GM19455 (cell line): ENCODE measurements around the gene ZC3H10.
"Not testable (repeated sequence)": the region's sequence is repeated elsewhere in the genome, so short reads cannot be mapped to it uniquely, and the experiment has no call there.

Experiments
- ATAC-seq: cut with Tn5 transposase; IDR thresholded peaks from one replicate; pipeline ENCODE4 v1.9.1; 2021; ENCODE audit not compliant: unreplicated experiment

Gene ZC3H10

DNA sequence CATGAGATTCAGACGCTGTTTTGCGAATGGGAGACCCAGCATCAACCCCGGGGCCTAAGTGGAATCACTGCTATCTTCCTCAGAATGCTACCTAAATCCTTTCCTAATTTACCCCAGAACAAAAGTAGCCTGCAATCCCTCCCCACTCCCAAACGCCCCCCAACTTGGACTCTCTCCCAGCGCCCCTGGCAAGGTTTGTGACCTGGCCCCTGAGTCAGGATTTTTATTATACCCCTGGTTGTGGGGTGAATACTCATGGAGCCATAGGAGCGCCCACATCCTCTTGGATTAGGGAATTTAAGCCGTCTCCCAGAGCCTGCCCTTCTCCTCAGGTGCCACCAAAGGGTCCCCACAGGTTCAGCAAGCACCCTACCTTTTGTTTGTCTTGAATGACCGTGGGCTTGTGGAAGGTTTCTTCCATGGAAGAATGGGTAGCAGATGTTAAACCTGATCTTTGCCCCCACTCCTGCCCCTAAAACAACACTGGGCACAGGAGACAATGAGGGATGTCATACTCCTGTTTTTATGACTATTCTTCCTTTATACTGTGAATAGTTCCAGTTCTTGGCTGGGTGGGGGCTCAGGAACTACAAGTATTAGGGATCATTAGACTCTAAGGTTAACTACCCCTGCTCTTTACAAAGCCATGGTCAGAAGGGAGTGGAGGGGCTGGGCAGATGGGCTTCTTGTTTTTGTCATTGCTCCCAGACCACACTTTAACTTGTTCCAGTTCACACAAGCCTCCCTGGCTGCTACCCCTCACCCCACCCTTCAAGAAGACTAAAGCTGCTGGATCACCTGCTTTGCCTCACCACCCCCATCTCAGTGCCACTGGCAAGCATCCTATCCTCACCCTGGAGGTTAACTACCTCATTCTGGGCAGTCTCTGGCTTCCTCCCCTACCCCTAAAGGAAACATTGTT is 35.0 kb downstream of the ZC3H10 start:
- no peak for ATAC-seq

DNA sequence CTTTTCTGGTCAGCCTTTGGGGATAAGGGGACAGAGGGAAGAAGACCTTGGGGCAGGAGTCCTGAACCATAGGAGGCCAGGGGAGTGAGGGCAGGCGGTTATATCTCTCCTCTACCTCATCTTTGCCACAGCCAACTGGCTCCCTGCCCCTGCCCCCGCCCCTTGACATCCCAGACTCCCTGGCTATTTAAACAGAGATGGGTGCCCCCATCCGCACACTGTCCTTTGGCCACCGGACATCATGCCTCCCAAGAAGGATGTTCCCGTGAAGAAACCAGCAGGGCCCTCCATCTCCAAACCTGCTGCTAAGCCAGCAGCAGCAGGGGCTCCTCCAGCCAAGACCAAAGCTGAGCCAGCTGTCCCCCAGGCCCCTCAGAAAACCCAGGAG is 35.6 kb downstream of the ZC3H10 start:
- no peak for ATAC-seq

DNA sequence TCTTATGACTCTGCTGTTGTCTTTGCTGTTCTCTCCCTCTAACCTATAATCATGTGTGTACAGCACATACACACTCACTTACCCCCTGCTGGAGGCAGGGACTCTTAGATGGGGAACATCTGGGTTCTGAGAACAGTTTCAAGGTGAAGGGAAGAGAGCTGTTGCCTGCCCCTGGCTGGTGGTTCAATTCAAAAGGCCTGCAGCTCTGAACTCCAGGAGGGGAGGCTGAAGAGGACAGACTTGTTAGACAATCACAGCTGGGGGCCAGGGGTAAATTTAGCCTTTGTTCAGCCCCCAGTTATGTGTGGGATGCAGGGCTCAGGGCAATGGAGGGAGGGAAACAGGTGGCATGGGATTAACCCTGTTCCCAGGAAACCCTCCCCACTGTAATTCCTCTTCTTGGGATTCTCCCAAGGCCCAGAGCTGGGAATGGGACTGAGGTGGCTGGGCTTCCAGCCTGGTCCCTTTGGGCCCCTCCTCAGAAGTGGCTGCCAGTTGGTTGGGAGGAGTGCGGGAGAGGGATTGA is 36.2 kb downstream of the ZC3H10 start:
- no peak for ATAC-seq

DNA sequence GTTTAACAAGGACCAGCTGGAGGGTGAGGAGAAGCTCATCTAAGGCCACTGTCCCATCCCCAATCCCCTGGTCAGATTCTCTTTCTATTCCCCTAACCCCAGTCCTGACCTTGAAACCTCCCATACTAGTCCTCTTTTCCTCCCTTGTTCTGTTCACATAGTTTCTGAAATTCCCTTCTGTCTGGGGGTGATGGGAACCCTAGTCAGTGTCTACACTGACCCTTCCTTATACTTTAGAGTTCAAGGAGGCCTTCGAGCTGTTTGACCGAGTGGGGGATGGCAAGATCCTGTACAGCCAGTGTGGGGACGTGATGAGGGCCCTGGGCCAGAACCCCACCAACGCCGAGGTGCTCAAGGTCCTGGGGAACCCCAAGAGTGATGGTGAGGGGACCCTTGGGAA is 36.8 kb downstream of the ZC3H10 start:
- no peak for ATAC-seq

DNA sequence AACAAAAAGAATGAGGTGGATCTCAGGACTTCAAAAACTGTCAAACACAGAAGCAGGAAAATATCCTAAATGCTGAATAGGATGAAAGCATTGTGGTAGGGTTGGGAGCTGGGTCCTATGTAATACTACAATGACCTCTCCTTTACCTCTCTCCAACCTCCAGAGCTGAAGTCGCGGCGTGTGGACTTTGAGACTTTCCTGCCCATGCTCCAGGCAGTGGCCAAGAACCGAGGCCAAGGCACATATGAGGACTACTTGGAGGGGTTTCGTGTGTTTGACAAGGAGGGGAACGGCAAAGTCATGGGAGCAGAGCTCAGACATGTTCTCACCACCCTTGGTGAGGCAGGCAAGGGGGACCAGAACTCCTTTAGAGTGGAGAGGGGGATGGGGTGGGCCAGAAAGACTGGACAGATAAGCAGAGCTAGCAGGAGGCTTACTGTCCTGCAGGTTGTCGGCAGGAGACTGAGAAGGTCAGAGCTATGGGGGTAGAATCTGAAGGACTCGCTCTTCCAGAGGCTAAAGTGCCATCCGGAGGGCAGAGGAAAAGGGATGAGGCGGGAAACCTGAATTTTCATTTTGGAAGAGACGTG is 37.3 kb downstream of the ZC3H10 start:
- ATAC-seq, result no peak

DNA sequence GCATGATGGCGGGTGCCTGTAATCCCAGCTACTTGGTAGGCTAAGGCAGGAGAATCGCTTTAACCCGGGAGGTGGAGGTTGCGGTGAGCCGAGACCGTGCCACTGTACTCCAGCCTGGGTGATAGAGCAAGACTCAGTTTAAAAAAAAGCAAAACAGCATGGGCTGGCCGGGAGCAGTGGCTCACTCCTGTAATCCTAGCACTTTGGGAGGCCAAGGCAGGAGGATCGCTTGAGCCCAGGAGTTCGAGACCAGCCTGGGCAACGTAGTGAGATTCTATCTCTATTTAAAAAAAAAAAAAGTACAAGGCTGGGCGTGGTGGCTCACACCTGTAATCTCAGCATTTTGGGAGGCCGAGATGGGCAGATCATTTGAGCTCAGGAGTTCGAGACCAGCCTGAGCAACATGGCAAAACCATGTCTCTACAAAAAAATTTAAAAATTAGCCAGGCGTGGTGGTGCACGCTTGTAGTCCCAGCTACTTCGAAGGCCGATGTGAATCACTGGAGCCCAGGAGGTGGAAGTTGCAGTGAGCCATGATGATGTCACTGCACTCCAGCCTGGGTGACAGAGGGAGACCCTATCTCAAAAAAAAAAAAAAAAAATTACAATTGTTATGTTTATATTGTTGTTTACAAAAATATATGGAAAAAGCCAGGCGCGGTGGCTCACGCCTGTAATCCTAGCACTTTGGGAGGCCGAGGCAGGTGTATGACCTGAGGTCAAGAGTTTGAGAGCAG is 38.6 kb downstream of the ZC3H10 start:
- ATAC-seq, result not testable (repeated sequence)

DNA sequence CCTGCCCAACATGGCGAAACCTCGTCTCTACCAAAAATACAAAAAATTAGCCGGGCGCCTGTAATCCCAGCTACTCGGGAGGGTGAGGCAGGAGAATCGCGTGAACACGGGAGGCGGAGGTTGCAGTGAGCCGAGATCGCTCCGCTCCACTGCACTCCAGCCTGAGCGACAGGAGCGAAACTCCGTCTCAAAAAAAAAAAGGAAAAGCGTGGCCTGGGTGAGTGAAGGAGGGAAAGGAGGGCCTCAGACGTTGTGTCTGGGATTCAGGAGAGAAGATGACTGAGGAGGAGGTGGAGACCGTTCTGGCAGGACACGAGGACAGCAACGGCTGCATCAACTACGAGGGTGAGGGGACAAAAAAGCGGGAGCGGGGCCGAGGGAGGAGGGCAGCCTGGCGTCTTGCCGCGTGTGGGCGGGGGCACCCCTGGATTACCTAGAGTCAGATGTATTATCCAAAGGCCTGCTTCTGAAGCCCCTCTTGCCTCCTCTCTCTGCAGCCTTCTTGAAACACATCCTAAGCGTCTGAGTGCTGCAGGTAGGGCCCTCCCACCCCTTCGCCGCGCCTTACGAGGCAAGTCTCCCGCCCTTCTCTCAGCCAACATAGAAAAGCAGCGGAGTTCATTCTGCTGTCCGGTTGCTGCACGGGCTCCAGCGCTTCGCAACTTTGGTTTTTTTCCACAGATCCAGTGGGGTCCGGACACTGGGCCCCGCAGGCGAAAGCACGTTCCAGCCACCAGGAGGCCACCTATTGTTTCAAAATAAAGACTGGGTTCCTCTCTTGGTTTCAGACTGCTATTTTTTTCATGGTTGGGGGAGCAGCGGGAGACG is 39.3 kb downstream of the ZC3H10 start:
- ATAC-seq, result no peak

DNA sequence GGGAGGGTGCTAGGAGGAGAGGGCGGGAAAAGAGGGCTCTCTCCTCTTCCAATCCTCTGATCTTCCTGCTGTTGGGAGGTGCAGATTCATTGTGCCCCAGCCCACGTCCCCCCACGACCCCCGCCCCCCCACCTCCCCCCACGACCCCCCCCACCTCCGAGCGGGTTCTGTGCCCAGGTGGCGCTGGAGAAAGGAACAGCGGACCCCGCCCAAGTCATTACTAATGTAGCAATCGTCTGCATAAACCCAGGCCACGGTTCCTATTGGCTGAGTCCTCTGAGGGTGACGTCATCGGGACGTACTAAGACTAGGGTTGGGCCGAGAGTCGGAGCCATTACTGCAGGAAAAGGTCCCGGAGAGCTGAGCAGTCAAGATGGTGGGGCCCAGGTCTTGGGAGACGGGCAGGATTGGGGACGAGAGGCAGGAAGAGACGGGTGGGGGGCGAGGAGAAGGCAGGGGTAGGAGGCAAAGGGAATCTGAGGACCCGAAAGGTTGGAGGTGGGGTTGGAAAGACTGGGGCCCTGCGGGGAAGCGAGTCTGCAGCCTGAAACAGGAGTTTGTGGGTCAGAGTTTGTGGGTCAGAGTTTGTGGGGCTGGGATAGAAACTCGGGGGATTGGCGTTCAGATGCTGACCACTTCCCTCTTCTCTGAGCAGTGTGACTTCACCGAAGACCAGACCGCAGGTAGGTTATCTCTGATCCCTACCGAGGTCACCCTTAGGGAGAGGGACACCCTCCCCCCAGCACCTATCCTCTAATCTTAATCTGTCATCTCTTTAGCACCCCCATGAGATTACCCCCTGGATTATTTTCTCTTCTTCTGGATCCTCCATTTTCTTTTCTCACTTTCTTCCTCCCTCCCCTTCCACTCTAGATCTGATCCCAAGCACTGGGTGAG is 40.2 kb downstream of the ZC3H10 start, which contains the start of gene MYL6:
Gene MYL6 (plus strand): TSS at position 331 of the 897 bp plus-strand sequence. CDS start 43 bp downstream, at position 374.
- ATAC-seq, result peak; percentile 80

DNA sequence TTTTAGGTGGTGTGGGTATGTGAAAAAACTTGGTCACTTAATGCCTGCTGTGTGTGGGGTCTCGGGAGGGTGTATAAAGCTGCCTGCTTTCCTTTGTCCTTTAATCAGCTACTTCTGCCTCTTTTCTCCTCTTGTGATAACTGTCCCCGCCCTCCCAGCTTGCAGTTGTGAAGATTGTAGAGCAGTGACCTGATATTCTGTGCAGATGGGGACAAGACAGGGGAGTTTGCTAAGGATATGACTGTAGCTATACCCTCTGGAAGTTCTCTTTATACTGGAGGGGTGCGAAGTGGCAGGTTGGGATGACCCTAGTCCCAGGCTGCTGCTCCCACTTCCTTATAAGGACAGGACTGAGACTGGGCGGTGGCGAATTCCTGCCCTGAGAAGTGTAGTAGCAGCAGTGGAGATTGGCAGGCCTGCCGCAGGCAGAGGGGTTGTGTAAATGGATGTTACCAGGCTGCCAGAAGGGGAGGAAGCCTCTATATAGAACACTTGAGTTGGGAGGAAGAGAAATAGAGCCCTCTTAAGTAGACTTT is 40.9 kb downstream of the ZC3H10 start:
- no peak for ATAC-seq

DNA sequence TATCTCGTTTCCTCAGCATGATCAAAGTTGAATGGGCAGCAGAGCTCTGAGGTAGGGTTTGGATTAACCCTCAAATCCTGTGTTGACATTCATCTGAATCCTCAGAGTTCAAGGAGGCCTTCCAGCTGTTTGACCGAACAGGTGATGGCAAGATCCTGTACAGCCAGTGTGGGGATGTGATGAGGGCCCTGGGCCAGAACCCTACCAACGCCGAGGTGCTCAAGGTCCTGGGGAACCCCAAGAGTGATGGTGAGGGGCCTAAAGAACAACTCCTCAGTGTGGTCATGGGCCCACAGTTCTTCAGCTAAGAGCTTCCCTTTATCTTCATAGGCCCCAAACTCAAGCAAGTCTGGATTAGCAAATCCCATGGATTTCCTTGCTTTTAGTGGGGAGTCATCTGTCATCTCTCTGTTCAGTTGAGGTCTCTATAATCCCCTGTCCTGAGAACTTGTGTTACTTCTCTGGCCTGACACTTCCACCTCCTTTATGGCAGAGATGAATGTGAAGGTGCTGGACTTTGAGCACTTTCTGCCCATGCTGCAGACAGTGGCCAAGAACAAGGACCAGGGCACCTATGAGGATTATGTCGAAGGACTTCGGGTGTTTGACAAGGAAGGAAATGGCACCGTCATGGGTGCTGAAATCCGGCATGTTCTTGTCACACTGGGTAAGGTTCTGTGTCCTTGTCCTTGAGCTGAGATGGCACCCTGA is 41.6 kb downstream of the ZC3H10 start:
- no peak for ATAC-seq

DNA sequence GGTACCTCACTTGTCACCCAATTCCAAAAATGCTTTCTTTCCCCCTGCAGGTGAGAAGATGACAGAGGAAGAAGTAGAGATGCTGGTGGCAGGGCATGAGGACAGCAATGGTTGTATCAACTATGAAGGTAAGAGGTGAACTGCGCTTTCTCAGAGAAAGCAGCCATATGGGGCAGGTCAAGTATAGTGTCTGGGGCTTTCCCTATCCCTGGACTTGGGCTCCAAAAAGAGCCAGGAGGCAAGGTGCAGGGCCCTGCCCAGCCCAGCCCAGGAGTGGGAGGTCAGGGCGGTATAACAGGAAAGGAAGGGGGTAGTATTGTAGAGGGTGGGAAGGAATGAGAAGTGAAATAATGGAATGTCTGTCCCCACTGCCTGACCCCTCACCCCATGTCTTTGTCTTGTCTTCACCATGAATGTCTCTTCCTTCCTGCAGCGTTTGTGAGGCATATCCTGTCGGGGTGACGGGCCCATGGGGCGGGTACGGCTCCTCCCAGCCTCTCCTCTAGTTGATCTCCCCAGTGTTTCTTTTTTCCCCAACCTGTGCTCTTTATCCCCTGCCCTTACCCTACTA is 42.2 kb downstream of the ZC3H10 start:
- ATAC-seq, result no peak

DNA sequence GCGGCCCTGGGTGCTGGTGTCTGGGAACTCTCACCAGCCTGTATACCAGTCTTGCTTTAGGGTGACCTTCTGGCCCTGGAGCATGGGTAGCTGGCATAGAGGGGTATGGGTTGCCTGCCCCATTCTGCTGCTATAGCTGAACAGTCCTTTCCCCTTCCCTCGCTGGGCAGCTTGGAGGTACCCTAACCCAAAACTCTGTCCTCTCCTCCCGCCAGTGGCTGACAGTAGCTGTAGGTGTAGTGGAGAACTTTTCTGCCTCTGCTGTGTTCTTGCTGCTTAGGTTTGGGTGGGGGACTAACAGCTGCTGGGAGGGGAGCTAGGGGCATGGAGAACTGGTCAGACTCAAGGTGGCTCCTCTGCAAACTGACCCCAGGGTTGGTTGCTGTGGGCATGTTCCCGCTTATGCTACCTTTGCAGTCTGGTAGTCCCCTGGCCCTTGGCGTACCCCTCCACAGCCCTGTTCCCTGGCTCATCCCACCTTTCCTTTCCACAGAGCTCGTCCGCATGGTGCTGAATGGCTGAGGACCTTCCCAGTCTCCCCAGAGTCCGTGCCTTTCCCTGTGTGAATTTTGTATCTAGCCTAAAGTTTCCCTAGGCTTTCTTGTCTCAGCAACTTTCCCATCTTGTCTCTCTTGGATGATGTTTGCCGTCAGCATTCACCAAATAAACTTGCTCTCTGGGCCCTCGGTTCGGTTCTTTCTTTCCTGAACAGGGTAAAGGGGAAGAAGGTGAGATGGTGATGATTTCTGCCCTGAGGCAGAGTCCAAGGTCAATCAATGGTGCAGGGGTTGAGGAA is 43.0 kb downstream of the ZC3H10 start:
- no peak for ATAC-seq

DNA sequence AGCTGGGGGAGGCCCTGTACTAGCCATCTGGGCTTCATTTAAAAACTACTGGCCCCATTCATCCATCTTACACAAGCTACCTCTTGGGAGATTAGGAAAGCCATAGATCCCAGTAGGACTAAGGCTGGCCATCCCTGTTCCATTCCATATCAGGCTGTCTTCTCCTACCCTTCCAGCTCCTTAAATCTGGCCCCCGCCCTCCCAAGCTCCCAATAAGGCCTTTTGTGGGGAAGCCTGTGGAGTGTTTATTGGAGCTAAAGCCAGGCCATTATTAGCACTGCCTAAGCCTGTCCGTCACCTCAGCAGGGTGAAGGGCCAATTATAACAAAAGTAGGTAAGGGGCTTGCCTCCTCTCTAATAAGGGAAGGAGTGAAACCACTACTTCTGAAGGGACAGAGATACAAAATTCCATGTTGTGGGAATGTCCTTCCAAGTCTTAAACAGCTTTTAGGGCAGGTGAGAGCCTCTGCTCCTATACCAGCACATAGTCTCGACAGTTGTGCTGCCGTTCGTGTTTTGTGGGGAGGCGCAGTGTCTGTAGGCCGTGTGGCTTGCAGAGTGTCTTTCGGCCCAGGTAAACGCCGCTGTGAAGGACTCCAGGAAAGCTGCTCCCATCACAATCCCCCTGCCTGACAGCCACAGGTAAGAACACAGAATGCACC is 43.8 kb downstream of the ZC3H10 start:
- no peak for ATAC-seq

DNA sequence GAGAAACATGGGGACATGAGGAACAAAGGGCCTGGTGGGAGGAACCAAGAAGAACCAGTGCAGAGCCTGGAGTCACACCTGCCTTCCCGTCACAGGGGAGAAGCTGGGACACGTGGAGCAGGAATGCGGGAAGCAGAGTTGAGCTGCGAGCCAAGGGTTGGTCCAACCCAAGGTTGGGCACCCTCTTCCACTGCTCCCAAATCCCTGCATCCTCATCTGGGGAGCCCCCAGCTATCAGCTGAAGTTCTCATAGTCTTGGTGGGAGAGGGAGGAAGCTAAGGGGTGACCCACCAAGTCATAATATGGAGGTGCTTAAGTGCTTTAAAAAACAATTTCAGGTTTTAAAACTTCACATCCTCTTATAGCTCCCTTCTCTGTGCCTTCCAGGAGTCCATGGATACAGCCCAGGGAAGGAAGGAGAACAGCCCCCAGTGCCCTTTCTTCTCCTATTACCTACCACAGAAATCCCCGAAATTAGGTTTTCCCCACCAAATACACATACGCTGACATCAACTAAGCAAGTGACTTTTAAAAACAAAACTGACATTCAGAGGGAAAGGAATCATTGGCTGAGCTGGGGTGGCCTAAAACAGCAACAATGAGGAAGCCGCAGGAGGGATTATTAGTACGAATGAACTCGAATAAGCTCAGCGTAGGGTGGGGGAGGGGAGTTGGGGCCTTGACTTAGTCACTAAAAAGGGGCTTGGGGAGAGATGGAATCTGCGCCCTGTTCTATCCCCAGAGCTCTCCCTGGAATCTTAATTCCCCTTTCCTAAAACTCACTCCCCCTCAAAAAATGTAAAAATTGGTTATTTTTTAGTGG is 44.6 kb downstream of the ZC3H10 start:
- ATAC-seq, result no peak

DNA sequence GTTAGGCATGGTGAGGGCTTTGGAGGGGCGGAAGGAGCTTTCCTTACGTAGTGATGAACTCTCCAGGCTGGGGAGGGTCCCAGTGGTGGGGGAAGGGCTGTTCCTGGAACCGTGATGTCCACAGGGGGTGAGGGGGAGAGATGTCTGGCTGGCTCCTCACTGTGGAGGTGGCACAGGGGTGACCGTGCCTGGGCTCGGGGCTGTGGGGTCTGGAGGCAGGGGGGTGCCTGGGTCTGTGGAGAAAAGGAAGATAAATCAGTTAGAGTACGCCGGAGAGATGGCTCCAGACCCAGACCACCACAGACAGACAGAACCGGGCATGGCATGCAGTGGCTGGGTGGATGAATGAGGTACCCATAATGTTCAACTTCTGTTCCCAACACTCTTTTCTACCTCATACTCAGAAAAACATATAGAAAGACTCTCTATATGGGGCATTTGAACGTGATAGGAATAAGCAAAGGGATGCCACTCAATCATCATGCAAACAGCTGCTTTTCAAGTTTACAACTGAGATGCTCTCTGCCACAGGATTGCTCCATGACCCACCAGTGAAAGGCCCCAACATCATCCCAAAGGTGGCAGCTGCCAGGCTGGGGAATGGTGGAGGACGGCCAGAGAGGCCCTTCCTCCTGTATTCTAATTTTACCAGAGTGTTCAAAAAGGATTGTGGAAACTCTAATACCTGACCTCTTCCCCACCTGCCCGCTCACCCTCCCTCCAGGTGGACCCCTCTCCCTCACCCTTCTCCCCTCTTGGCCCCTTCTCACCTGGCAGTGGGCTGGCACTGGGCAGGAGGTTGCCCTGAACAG is 45.7 kb downstream of the ZC3H10 start:
- ATAC-seq, result no peak
